ENCODE data around the gene LTF. TPM values are rescaled to one million over a fixed set of nuclear protein-coding genes. Genes with fewer than 3 reads are reported as not detected.
A peak's percentile ranks its signal among the peaks of the same experiment; 100 is the strongest.

Gene LTF
- total RNA-seq, 1 donor from 2014 or later, result under 0.01 TPM

GRCh38 chr3:46482632-46483350 lies 18.1 kb upstream of the LTF start:
- FAIRE-seq, result peak; percentile 36
- TF ChIP-seq CTCF (IDR thresholded peaks at IDR 0.05; ENCODE audit: insufficient read depth, low read length, severe bottlenecking), result no peak

GRCh38 chr3:46481636-46482035 lies 16.9 kb upstream of the LTF start:
- H3K36me3 ChIP-seq (ENCODE audit: control insufficient read depth, insufficient read depth, low read length), result no peaks in the 10 kb centered on the region
- DNase-seq (ENCODE audit: low read depth) (no peak), FAIRE-seq (no peak)
- peaks cover 3% of the 10 kb centered on the region for H3K27me3 ChIP-seq (ENCODE audit: control insufficient read depth, insufficient read depth, low read length)
- TF ChIP-seq CTCF (IDR thresholded peaks at IDR 0.05; ENCODE audit: insufficient read depth, low read length, severe bottlenecking), result no peak
- H3K4me3 ChIP-seq (ENCODE audit: low read depth, low read length), result no peak overlapping the region

More at GRCh38 chr3:46482632-46483350, 18.1 kb upstream of the LTF start:
- H3K4me3 ChIP-seq (ENCODE audit: low read depth, low read length), result no peak overlapping the region
- no peaks in the 10 kb centered on the region for H3K36me3 ChIP-seq (ENCODE audit: control insufficient read depth, insufficient read depth, low read length)
- DNase-seq (ENCODE audit: low read depth), result peak; percentile 44
- peaks cover 2% of the 10 kb centered on the region for H3K27me3 ChIP-seq (ENCODE audit: control insufficient read depth, insufficient read depth, low read length)

GRCh38 chr3:46480491-46481195 lies 15.9 kb upstream of the LTF start:
- Histone ChIP-seq H3K4me3 (ENCODE audit: low read depth, low read length) (no peak overlapping the region), H3K36me3 (ENCODE audit: control insufficient read depth, insufficient read depth, low read length) (no peaks in the 10 kb centered on the region), H3K27me3 (ENCODE audit: control insufficient read depth, insufficient read depth, low read length) (peaks cover 3% of the 10 kb centered on the region)
- no peak for DNase-seq (ENCODE audit: low read depth)
- TF ChIP-seq CTCF (IDR thresholded peaks at IDR 0.05; ENCODE audit: insufficient read depth, low read length, severe bottlenecking), result no peak
- FAIRE-seq, result peak; percentile 73

GRCh38 chr3:46479696-46480095 lies 15.0 kb upstream of the LTF start:
- no peak for TF ChIP-seq CTCF (IDR thresholded peaks at IDR 0.05; ENCODE audit: insufficient read depth, low read length, severe bottlenecking)
- FAIRE-seq (no peak), DNase-seq (ENCODE audit: low read depth) (no peak)
- peaks cover 3% of the 10 kb centered on the region for H3K27me3 ChIP-seq (ENCODE audit: control insufficient read depth, insufficient read depth, low read length)
- no peak overlapping the region for H3K4me3 ChIP-seq (ENCODE audit: low read depth, low read length)
- H3K36me3 ChIP-seq (ENCODE audit: control insufficient read depth, insufficient read depth, low read length), result no peaks in the 10 kb centered on the region

GRCh38 chr3:46479021-46479420 lies 14.3 kb upstream of the LTF start:
- H3K27me3 ChIP-seq (ENCODE audit: control insufficient read depth, insufficient read depth, low read length), result peaks cover 3% of the 10 kb centered on the region
- no peak overlapping the region for H3K4me3 ChIP-seq (ENCODE audit: low read depth, low read length)
- FAIRE-seq, result no peak
- no peaks in the 10 kb centered on the region for H3K36me3 ChIP-seq (ENCODE audit: control insufficient read depth, insufficient read depth, low read length)
- TF ChIP-seq CTCF (IDR thresholded peaks at IDR 0.05; ENCODE audit: insufficient read depth, low read length, severe bottlenecking), result no peak
- DNase-seq (ENCODE audit: low read depth), result no peak

Measured in bronchial epithelial cell (primary cell).